Fibroblast of lung (primary cell): ENCODE data around the gene SLC25A10. TPM values are rescaled to one million over a fixed set of nuclear protein-coding genes. Genes with fewer than 3 reads are reported as not detected.

ENCODE experiments used
- DNase-seq, 2 donors: peaks; one replicate each; pipeline versions ENCODE4 v3.0.0 to v3.0.0-alpha.2; 2010; ENCODE audit warnings: low read depth in 2 of 2
- H2AFZ ChIP-seq: 2 replicates; pipeline ENCODE4 v1.5.1; 2012; ENCODE audit warnings: low read length, control low read depth, inconsistent platforms
- H3K27ac ChIP-seq: 2 replicates; pipeline ENCODE4 v1.5.1; 2011; ENCODE audit warnings: low read length, control low read depth; ENCODE audit not compliant: insufficient read depth
- H3K27me3 ChIP-seq: 2 replicates; pipeline ENCODE4 v1.5.1; 2011; ENCODE audit warnings: mild to moderate bottlenecking, low read length; ENCODE audit not compliant: control insufficient read depth, insufficient read depth
- H3K36me3 ChIP-seq: 2 replicates; pipeline ENCODE4 v1.5.1; 2011; ENCODE audit warnings: low read length; ENCODE audit not compliant: control insufficient read depth, insufficient read depth
- H3K4me1 ChIP-seq: 2 replicates; pipeline ENCODE4 v1.5.1; 2011; ENCODE audit warnings: low read length; ENCODE audit not compliant: control insufficient read depth, insufficient read depth; ENCODE audit errors: extremely low read depth
- H3K4me2 ChIP-seq: 2 replicates; pipeline ENCODE4 v1.5.1; 2011; ENCODE audit warnings: low read length, control low read depth; ENCODE audit not compliant: insufficient read depth; ENCODE audit errors: extremely low read depth
- H3K4me3 ChIP-seq, 4 experiments: fragments of 200-600 bp in 1 of 4; sonication (generic) in 1 of 4; replicated peaks in 1 of 4; 2 replicates each; pipeline ENCODE4 v1.5.1; 2011 to 2016; ENCODE audit warnings: low read length in 4 of 4, low read depth in 3 of 4, mild to moderate bottlenecking in 3 of 4, control low read depth in 2 of 4, inconsistent platforms in 1 of 4, mixed read lengths in 1 of 4; ENCODE audit not compliant: insufficient read depth in 1 of 4; ENCODE audit errors: control extremely low read depth in 1 of 4
- H3K79me2 ChIP-seq: 2 replicates; pipeline ENCODE4 v1.5.1; 2012; ENCODE audit warnings: mild to moderate bottlenecking, low read length, inconsistent platforms; ENCODE audit not compliant: control insufficient read depth, insufficient read depth
- H3K9ac ChIP-seq: 2 replicates; pipeline ENCODE4 v1.5.1; 2011; ENCODE audit warnings: mild to moderate bottlenecking, low read length, control low read depth; ENCODE audit not compliant: insufficient read depth
- H3K9me3 ChIP-seq: 2 replicates; pipeline ENCODE4 v1.5.1; 2012; ENCODE audit warnings: low read depth, low read length; ENCODE audit not compliant: control insufficient read depth, insufficient read depth
- H4K20me1 ChIP-seq: 2 replicates; pipeline ENCODE4 v1.5.1; 2011; ENCODE audit warnings: low read length; ENCODE audit not compliant: control insufficient read depth, insufficient read depth; ENCODE audit errors: extremely low read depth
- EZH2 ChIP-seq: IDR thresholded peaks from 2 replicates; pipeline ENCODE4 v1.5.1; 2012; ENCODE audit warnings: low read length, control low read depth, mild to moderate bottlenecking; ENCODE audit errors: missing control alignments
- polyA plus RNA-seq, 2 donors: library from polyadenylated mRNA; depleted of rRNA in 1 of 2; stranded (reverse) in 1 of 2; unstranded in 1 of 2; fragments of >200 nt; gene quantifications; 2 replicates each; pipeline ENCODE4 v1.2.1, GENCODE V29; 2011 to 2012; ENCODE audit warnings: missing spikeins in 1 of 2
- total RNA-seq: library from RNA; depleted of rRNA; stranded (reverse); fragments of >200 nt; gene quantifications from 2 replicates; pipeline ENCODE4 v1.2.1, GENCODE V29; 2014
- TF ChIP-seq, protein P1 (sequence below), 2 donors: IDR thresholded peaks in 1 of 2; conservative IDR thresholded peaks in 1 of 2; 1 replicate in 1 of 2; 2 replicates in 1 of 2; pipeline ENCODE4 v1.5.1; 2011 to 2012; ENCODE audit warnings: low read length in 2 of 2, control low read depth in 1 of 2, inconsistent platforms in 1 of 2, low read depth in 1 of 2, mild to moderate bottlenecking in 1 of 2

Gene SLC25A10
- total and polyA plus RNA-seq, 2 donors (not counting 1 experiment from before 2014, with no cell fraction given) = 3.7 to 5.8 TPM

DNA sequence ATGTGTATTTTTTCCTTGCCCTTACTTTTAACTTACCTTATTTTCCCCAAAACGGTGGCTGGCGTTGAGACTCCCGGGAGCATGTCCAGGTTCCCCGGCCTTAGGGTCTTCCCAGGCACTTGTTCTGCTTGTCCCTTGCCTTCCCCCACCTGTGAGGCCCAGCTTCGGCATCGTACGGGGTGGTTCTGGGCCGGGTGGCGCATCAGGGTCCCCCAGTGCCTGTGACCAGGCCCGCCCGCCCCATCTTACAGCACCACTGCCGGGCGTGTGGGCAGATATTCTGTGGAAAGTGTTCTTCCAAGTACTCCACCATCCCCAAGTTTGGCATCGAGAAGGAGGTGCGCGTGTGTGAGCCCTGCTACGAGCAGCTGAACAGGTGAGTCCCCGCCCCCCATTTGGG is 20.9 kb upstream of the SLC25A10 start:
- peaks cover 70% of the 10 kb centered on the region for H3K36me3 ChIP-seq
- no peak overlapping the region for H3K4me3 ChIP-seq
- no peaks in the 10 kb centered on the region for H3K27me3 ChIP-seq
- no peak overlapping the region for H3K4me2 ChIP-seq
- H4K20me1 ChIP-seq = no peaks in the 10 kb centered on the region
- TF ChIP-seq, protein P1, sequence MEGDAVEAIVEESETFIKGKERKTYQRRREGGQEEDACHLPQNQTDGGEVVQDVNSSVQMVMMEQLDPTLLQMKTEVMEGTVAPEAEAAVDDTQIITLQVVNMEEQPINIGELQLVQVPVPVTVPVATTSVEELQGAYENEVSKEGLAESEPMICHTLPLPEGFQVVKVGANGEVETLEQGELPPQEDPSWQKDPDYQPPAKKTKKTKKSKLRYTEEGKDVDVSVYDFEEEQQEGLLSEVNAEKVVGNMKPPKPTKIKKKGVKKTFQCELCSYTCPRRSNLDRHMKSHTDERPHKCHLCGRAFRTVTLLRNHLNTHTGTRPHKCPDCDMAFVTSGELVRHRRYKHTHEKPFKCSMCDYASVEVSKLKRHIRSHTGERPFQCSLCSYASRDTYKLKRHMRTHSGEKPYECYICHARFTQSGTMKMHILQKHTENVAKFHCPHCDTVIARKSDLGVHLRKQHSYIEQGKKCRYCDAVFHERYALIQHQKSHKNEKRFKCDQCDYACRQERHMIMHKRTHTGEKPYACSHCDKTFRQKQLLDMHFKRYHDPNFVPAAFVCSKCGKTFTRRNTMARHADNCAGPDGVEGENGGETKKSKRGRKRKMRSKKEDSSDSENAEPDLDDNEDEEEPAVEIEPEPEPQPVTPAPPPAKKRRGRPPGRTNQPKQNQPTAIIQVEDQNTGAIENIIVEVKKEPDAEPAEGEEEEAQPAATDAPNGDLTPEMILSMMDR (conservative IDR thresholded peaks at IDR 0.05 in 1 of 2, IDR thresholded peaks at IDR 0.05 in 1 of 2; ENCODE audit: low read depth in 1 of 2, low read length in 2 of 2) = no peak
- no peak for TF ChIP-seq EZH2
- H3K79me2 ChIP-seq = peaks cover 44% of the 10 kb centered on the region
- H2AFZ ChIP-seq = no peak overlapping the region
- H3K27ac ChIP-seq = no peak overlapping the region
- H3K9me3 ChIP-seq = no peaks in the 10 kb centered on the region
- H3K4me1 ChIP-seq = no peaks in the 10 kb centered on the region
- H3K9ac ChIP-seq = no peak overlapping the region
- DNase-seq = no peak

DNA sequence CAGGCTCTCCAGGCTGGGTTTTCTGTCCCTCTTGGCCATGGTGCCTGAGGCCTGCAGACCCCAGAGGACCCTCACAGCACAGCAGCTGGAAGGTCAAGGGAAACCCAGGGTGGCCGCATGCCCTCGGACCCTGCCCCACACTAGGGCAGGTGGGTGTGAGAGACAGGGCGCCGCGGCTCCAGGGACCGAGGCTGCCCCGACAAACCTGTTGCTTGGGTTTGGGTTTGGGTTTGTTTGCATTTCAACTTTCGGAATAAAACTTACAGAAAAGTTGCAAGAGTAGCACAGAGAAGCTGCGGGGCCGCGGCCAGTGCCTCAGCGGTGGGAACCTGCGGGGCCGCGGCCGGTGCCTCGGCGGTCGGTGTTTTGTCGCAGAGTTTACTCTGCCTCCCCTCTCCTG is 20.5 kb upstream of the SLC25A10 start:
- Histone ChIP-seq H3K4me1 (no peaks in the 10 kb centered on the region), H3K4me3 (no peak overlapping the region), H3K4me2 (no peak overlapping the region), H4K20me1 (no peaks in the 10 kb centered on the region), H3K79me2 (peaks cover 40% of the 10 kb centered on the region), H3K27ac (no peak overlapping the region), H2AFZ (no peak overlapping the region), H3K9me3 (no peaks in the 10 kb centered on the region), H3K27me3 (no peaks in the 10 kb centered on the region), H3K9ac (no peak overlapping the region), H3K36me3 (peaks cover 66% of the 10 kb centered on the region)
- TF ChIP-seq, protein P1 (conservative IDR thresholded peaks at IDR 0.05 in 1 of 2, IDR thresholded peaks at IDR 0.05 in 1 of 2; ENCODE audit: low read depth in 1 of 2, low read length in 2 of 2) = no peak
- no peak for DNase-seq

DNA sequence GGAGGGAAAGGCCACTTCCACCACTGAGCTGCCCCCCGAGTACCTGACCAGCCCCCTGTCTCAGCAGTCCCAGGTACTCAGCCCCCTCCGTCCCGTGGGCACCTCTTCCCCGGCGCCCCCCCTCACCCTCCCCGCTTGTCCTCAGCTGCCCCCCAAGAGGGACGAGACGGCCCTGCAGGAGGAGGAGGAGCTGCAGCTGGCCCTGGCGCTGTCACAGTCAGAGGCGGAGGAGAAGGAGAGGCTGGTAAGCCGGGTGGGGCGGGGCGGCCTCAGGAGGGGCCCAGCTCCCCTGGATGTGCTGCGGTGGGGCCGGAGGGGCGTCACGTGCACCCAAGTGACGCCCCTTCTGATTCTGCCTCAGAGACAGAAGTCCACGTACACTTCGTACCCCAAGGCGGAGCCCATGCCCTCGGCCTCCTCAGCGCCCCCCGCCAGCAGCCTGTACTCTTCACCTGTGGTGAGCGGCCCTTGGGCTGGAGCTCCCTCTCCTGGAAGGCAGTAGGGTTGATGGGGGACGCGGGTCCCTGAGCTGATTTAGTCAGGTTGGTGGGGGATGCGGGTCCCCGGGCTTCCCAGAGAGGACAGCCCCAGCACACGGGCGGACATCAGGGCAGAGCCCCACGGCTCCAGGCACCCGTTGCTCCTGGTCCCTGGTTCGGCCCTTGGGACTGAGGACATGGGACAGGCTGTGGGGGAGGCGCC is 18.4 kb upstream of the SLC25A10 start:
- TF ChIP-seq, protein P1 (conservative IDR thresholded peaks at IDR 0.05 in 1 of 2, IDR thresholded peaks at IDR 0.05 in 1 of 2; ENCODE audit: low read depth in 1 of 2, low read length in 2 of 2) = no peak
- TF ChIP-seq EZH2 = no peak
- no peak for DNase-seq
- Histone ChIP-seq H3K4me2 (no peak overlapping the region), H3K79me2 (peaks cover 36% of the 10 kb centered on the region), H3K4me1 (no peaks in the 10 kb centered on the region), H4K20me1 (no peaks in the 10 kb centered on the region), H3K36me3 (peaks cover 62% of the 10 kb centered on the region), H3K27me3 (no peaks in the 10 kb centered on the region), H3K4me3 (no peak overlapping the region), H2AFZ (no peak overlapping the region), H3K9ac (no peak overlapping the region), H3K27ac (no peak overlapping the region), H3K9me3 (no peaks in the 10 kb centered on the region)
